OCI-LY1 (cell line): ENCODE measurements around the gene DIAPH3.

Experiments used
- EZH2 ChIP-seq: fragments of 200-600 bp; sonication (generic), shearing (Covaris generic); IDR thresholded peaks from 2 replicates; pipeline ENCODE4 v1.8.0; 2017; ENCODE audit warnings: borderline replicate concordance, mixed run types, mild to moderate bottlenecking, antibody characterized with exemption, low read length, moderate library complexity, mixed read lengths
- TF ChIP-seq, protein P1 (sequence below): fragments of 200-600 bp; sonication (generic), shearing (Covaris generic); IDR thresholded peaks from 2 replicates; pipeline ENCODE4 v1.5.1; 2017; ENCODE audit warnings: mild to moderate bottlenecking, antibody characterized with exemption, low read length, moderate library complexity, mixed read lengths

DNA sequence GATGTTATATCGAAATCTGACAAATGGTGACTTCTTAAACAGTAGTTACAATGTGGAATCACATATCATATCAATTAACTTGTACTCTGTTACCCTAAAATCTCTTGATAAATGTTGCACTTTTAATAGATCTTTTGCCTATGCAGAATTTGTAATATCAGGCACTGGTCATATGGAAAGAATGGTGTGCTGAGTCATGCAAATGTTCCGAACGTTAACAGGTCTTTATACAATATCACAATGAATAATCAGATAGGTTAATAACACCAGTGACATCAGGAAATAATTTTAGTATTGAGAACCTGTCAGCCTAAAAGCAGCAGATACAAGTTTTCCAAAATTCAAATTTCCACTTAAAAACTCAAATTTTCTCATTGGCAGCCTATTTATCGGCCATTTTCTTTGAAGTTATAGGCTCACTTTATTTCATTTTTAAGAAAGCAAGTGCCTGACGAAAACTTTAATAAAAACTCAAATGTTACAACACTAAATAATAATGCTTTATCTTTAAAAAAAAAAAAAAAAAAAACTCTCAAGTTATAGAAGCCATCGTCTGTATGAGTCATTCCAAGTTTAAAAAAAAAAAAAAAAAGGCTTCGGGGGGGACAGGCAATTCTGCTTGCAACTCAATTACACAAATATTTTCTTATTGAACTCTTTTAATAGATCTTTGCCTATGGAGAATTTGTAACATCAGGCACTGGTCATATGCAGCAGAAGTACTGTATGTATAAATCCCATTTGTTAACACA is 180.9 kb downstream of the DIAPH3 start:
- TF ChIP-seq, protein P1, sequence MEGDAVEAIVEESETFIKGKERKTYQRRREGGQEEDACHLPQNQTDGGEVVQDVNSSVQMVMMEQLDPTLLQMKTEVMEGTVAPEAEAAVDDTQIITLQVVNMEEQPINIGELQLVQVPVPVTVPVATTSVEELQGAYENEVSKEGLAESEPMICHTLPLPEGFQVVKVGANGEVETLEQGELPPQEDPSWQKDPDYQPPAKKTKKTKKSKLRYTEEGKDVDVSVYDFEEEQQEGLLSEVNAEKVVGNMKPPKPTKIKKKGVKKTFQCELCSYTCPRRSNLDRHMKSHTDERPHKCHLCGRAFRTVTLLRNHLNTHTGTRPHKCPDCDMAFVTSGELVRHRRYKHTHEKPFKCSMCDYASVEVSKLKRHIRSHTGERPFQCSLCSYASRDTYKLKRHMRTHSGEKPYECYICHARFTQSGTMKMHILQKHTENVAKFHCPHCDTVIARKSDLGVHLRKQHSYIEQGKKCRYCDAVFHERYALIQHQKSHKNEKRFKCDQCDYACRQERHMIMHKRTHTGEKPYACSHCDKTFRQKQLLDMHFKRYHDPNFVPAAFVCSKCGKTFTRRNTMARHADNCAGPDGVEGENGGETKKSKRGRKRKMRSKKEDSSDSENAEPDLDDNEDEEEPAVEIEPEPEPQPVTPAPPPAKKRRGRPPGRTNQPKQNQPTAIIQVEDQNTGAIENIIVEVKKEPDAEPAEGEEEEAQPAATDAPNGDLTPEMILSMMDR: no peak
- TF ChIP-seq EZH2: no peak
